Gastroesophageal sphincter (tissue), 2 donors: ENCODE results near the gene HOXA10.

Source experiments
- POLR2A ChIP-seq, 2 donors: fragments of 450-650 bp; IDR thresholded peaks; one replicate each; pipeline ENCODE4 v1.6.1; 2017; ENCODE audit warnings: antibody characterized with exemption in 2 of 2, mild to moderate bottlenecking in 2 of 2, moderate library complexity in 1 of 2
- POLR2AphosphoS5 ChIP-seq: sonication (generic); formaldehyde crosslinking; IDR thresholded peaks from one replicate; pipeline ENCODE4 v1.6.1; 2017; ENCODE audit warnings: antibody characterized with exemption

- no peak for TF ChIP-seq POLR2A (IDR thresholded peaks at IDR 0.05)
- TF ChIP-seq POLR2AphosphoS5 = no peak
Observed at GRCh38 chr7:27145165-27145913, 28.8 kb downstream of the HOXA10 start.
